Glutamatergic neuron (in vitro differentiated cells): ENCODE measurements around the gene PCSK4. TPM values are rescaled to one million over a fixed set of nuclear protein-coding genes. Genes with fewer than 3 reads are reported as not detected.

ENCODE experiments used
- DNase-seq: peaks from one replicate; pipeline ENCODE4 v3.0.0; 2022
- H3K27ac Mint-ChIP-seq: one replicate; pipeline ENCODE4 v1.8.0; 2020; ENCODE audit warnings: mild to moderate bottlenecking, mixed read lengths, inconsistent platforms; ENCODE audit not compliant: unreplicated experiment
- H3K27me3 Mint-ChIP-seq: one replicate; pipeline ENCODE4 v1.8.0; 2020; ENCODE audit warnings: mild to moderate bottlenecking, moderate library complexity, mixed read lengths, inconsistent platforms; ENCODE audit not compliant: unreplicated experiment
- H3K36me3 Mint-ChIP-seq: one replicate; pipeline ENCODE4 v1.8.0; 2020; ENCODE audit warnings: mild to moderate bottlenecking, mixed read lengths, inconsistent platforms; ENCODE audit not compliant: unreplicated experiment
- H3K4me1 Mint-ChIP-seq: one replicate; pipeline ENCODE4 v1.8.0; 2020; ENCODE audit warnings: mild to moderate bottlenecking, low read depth, mixed read lengths, inconsistent platforms; ENCODE audit not compliant: unreplicated experiment
- H3K4me3 Mint-ChIP-seq: one replicate; pipeline ENCODE4 v1.8.0; 2020; ENCODE audit warnings: mild to moderate bottlenecking, mixed read lengths, inconsistent platforms; ENCODE audit not compliant: unreplicated experiment
- H3K9me3 Mint-ChIP-seq: one replicate; pipeline ENCODE4 v1.8.0; 2020; ENCODE audit warnings: mild to moderate bottlenecking, moderate library complexity, mixed read lengths, inconsistent platforms; ENCODE audit not compliant: unreplicated experiment
- CTCF ChIP-seq: fragments of 200-600 bp; sonication (generic); IDR thresholded peaks from one replicate; pipeline ENCODE4 v1.5.0; 2021; ENCODE audit not compliant: partially characterized antibody, unreplicated experiment
- total RNA-seq: library from RNA; stranded (reverse); fragmentation: NEBNext Ultra II Directional; extraction: Animal tissue kit (Norgen Biotek cat#: 25700); gene quantifications from one replicate; pipeline ENCODE4 v1.2.1, GENCODE V29; 2021; ENCODE audit not compliant: unreplicated experiment

PCSK4 gene
- total RNA-seq, 1 donor from 2014 or later = 21.2 TPM

DNA sequence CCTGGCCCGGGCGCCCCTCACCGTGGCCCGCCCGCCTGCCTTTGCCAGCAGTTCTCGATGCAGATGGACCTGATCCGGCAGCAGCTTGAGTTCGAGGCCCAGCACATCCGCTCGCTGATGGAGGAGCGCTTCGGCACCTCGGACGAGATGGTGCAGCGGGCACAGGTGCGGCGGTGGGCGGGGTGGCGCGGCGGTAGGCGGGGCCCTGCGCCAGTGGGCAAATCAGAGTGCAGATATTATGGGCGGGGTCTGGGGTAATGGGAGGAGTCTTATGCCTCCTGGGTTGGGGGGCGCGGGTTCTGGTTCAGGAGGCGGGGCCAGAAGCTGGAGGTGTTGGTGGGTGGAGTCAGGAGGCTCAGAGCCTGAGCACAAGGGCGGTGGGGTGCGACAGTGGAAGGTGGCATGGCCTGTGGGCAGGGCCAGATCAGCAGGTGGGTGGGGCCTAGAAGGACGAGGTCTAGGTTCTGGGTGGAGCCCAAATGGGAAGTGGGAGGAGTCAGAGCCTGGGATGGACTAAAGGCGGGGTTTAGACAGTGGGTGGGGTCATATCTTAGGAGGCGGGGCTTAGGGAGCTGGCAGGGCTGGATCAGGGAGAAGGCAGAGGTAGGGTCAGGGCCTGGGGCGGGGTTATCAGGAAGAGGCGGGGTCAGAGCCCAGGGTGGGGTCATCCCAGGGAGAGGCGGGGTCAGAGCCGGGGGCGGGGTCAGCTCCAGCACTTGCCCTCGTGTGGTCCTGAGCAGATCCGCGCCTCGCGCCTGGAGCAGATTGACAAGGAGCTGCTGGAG lies 34.6 kb downstream of the PCSK4 start:
- Mint-ChIP-seq H3K27ac (peak overlapping the region; percentile 59), H3K4me1 (peaks cover 10% of the 10 kb centered on the region), H3K36me3 (peaks cover 5% of the 10 kb centered on the region), H3K27me3 (peaks cover 20% of the 10 kb centered on the region), H3K4me3 (peak overlapping the region; percentile 67), H3K9me3 (peaks cover 18% of the 10 kb centered on the region)
- DNase-seq = peak; percentile 83
- TF ChIP-seq CTCF = no peak

GRCh38 chr19:1455002-1455335 lies 35.2 kb downstream of the PCSK4 start:
- Mint-ChIP-seq H3K9me3 (peaks cover 18% of the 10 kb centered on the region), H3K4me1 (peaks cover 10% of the 10 kb centered on the region), H3K36me3 (peaks cover 6% of the 10 kb centered on the region), H3K27me3 (peaks cover 23% of the 10 kb centered on the region), H3K4me3 (no peak overlapping the region), H3K27ac (no peak overlapping the region)
- no peak for DNase-seq
- no peak for TF ChIP-seq CTCF

GRCh38 chr19:1453525-1454364 lies 36.4 kb downstream of the PCSK4 start:
- peaks cover 18% of the 10 kb centered on the region for H3K27me3 Mint-ChIP-seq
- H3K27ac Mint-ChIP-seq = no peak overlapping the region
- peak overlapping the region; percentile 67 for H3K4me3 Mint-ChIP-seq

GRCh38 chr19:1452802-1453524 lies 37.2 kb downstream of the PCSK4 start:
- H3K4me1 Mint-ChIP-seq = peaks cover 15% of the 10 kb centered on the region
- no peak for DNase-seq
- H3K4me3 Mint-ChIP-seq = peak overlapping the region; percentile 95
- H3K27me3 Mint-ChIP-seq = peaks cover 21% of the 10 kb centered on the region
- peaks cover 25% of the 10 kb centered on the region for H3K9me3 Mint-ChIP-seq
- peaks cover 6% of the 10 kb centered on the region for H3K36me3 Mint-ChIP-seq
- H3K27ac Mint-ChIP-seq = peak overlapping the region; percentile 100
- TF ChIP-seq CTCF = no peak

More at GRCh38 chr19:1453525-1454364, 36.4 kb downstream of the PCSK4 start:
- TF ChIP-seq CTCF = no peak
- DNase-seq = peak; percentile 51
- Mint-ChIP-seq H3K36me3 (peaks cover 6% of the 10 kb centered on the region), H3K9me3 (peaks cover 23% of the 10 kb centered on the region), H3K4me1 (peaks cover 15% of the 10 kb centered on the region)
